A673 (cell line): ENCODE measurements around the gene LENG8.

ENCODE experiments used
- CTCF ChIP-seq: fragments of 300-800, 200-600 bp; sonication (generic); conservative IDR thresholded peaks from 2 replicates; pipeline ENCODE4 v1.5.1; 2017; ENCODE audit warnings: low read depth, mild to moderate bottlenecking, antibody characterized with exemption, low read length, moderate library complexity, mixed read lengths
- EZH2 ChIP-seq: fragments of 200-600 bp; sonication (generic); IDR thresholded peaks from 2 replicates; pipeline ENCODE4 v1.6.1; 2017; ENCODE audit warnings: borderline replicate concordance, low read depth, mild to moderate bottlenecking, mixed read lengths, antibody characterized with exemption, low read length; ENCODE audit not compliant: poor library complexity, severe bottlenecking

DNA sequence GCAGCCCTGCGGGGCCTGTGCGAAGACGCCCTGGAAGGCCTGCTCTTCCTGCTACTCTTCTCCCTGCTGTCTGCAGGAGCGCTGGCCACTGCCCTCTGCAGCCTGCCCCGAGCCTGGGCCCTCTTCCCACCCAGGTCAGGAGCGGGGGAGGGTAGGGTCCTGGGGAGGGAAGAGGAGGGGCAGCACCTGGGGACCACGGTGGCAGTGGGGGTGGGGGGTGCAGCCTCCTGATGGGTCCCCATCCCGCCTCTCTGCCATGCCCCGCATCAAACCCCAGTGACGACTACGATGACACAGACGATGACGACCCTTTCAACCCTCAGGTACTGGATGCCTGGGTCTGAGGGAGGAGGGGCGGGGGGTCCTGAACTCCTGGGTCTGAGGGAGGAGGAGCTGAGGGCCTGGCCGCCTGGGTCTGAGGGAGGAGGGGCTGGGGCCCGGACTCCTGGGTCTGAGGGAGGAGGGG lies 13.4 kb upstream of the LENG8 start:
- TF ChIP-seq EZH2 (no peak), CTCF (no peak)
